K562 (cell line): ENCODE results near the gene ETV4. TPM values are rescaled to one million over a fixed set of nuclear protein-coding genes. Genes with fewer than 3 reads are reported as not detected.
A peak's percentile ranks its signal among the peaks of the same experiment; 100 is the strongest.

Experiments used
- ATAC-seq: fragments of 200-7000 bp; cut with Tn5 transposase; 3 replicates; pipeline ENCODE4 v1.9.1; 2020; ENCODE audit warnings: moderate library complexity
- BruUV-seq: library from RNA; stranded (reverse); fragments of 400-500 nt; replicated peaks from 2 replicates; lab custom pipeline; 2021; lab: Mats Ljungman, UMichigan
- CTCF ChIA-PET: fragments of 300-600 bp; formaldehyde crosslinking; extraction: SDS; loops from one replicate; lab custom pipeline; 2021; ENCODE audit warnings: low intra/inter-chr PET ratio; lab: Yijun Ruan, JAX
- POLR2A ChIA-PET: fragments of 300-600, 350-650 bp; sonication (Branson Sonifier 250); formaldehyde crosslinking; extraction: SDS; loops from one replicate; lab custom pipeline; 2021; ENCODE audit warnings: antibody characterized with exemption, inconsistent platforms; lab: Yijun Ruan, JAX
- DNase-seq, 4 experiments: peaks; one replicate each; pipeline versions ENCODE4 v3.0.0 to v3.0.0-alpha.2; 2011 to 2018; ENCODE audit warnings: low spot score in 3 of 4, mixed read lengths in 3 of 4; ENCODE audit errors: extremely low read depth in 1 of 4
- FAIRE-seq: peaks from 2 replicates; lab custom pipeline; 2011; peaks lifted over from hg19 to GRCh38; lab: Jason Lieb, UNC
- H2AFZ ChIP-seq: 2 replicates; pipeline ENCODE4 v1.6.0; 2011; ENCODE audit warnings: low read depth, low read length, control low read depth, inconsistent platforms
- H3K27ac ChIP-seq: fragments of 200-600 bp; 3 replicates; pipeline ENCODE4 v1.8.0; 2011; ENCODE audit warnings: low read depth, mild to moderate bottlenecking, control low read depth, inconsistent platforms, low read length, moderate library complexity, mixed read lengths; ENCODE audit errors: extremely low read depth
- H3K27me3 ChIP-seq, 2 experiments: fragments of 300-600 bp in 1 of 2; 2 replicates in 1 of 2; 3 replicates in 1 of 2; pipeline versions ENCODE4 v1.6.0 to v1.8.0; 2011; ENCODE audit warnings: inconsistent platforms in 2 of 2, low read length in 2 of 2, mild to moderate bottlenecking in 1 of 2, mixed read lengths in 1 of 2, moderate library complexity in 1 of 2; ENCODE audit not compliant: control insufficient read depth in 2 of 2, insufficient read depth in 2 of 2
- H3K36me3 ChIP-seq: fragments of 300-600 bp; 3 replicates; pipeline ENCODE4 v1.8.0; 2011; ENCODE audit warnings: mild to moderate bottlenecking, low read length, inconsistent platforms; ENCODE audit not compliant: control insufficient read depth, insufficient read depth
- H3K4me1 ChIP-seq, 2 experiments: fragments of 200-600 bp in 1 of 2; replicated peaks in 1 of 2; 2 replicates in 1 of 2; 3 replicates in 1 of 2; pipeline versions ENCODE4 v1.5.1 to v1.8.0; 2011; ENCODE audit warnings: inconsistent platforms in 2 of 2, low read length in 2 of 2, mild to moderate bottlenecking in 1 of 2, mixed read lengths in 1 of 2, moderate library complexity in 1 of 2; ENCODE audit not compliant: control insufficient read depth in 2 of 2, insufficient read depth in 2 of 2
- H3K4me2 ChIP-seq: 2 replicates; pipeline ENCODE4 v1.6.1; 2011; ENCODE audit warnings: low read length, control low read depth, inconsistent platforms, mixed read lengths; ENCODE audit not compliant: insufficient read depth
- H3K4me3 ChIP-seq: fragments of 200-600 bp; sonication (generic), shearing (Covaris generic); 2 replicates; pipeline ENCODE4 v1.5.1; 2016; ENCODE audit warnings: control low read depth, inconsistent platforms
- H3K79me2 ChIP-seq: fragments of 200-600 bp; 3 replicates; pipeline ENCODE4 v1.8.0; 2011; ENCODE audit warnings: low read length, inconsistent platforms; ENCODE audit not compliant: control insufficient read depth, insufficient read depth
- H3K9ac ChIP-seq, 2 experiments: 2 replicates each; pipeline versions ENCODE4 v1.6.0 to v1.6.1; 2011; ENCODE audit warnings: low read depth in 2 of 2, low read length in 2 of 2, control low read depth in 1 of 2, inconsistent platforms in 1 of 2, mild to moderate bottlenecking in 1 of 2, mixed read lengths in 1 of 2; ENCODE audit not compliant: insufficient read depth in 1 of 2
- H3K9me1 ChIP-seq: one replicate; pipeline ENCODE4 v1.6.0; 2011; ENCODE audit warnings: inconsistent platforms, mild to moderate bottlenecking, low read length, moderate library complexity; ENCODE audit not compliant: control insufficient read depth, insufficient read depth
- H3K9me3 ChIP-seq: replicated peaks from 2 replicates; pipeline ENCODE4 v1.5.1; 2011; ENCODE audit warnings: low read depth, low read length, inconsistent platforms; ENCODE audit not compliant: control insufficient read depth, insufficient read depth
- H4K20me1 ChIP-seq: replicated peaks from 2 replicates; pipeline ENCODE4 v1.6.1; 2011; ENCODE audit warnings: low read length, inconsistent platforms, mixed read lengths; ENCODE audit not compliant: control insufficient read depth, insufficient read depth
- ATF3 ChIP-seq, 2 experiments: fragments of 450-650 bp in 1 of 2; sonication (generic) in 1 of 2; formaldehyde crosslinking in 1 of 2; IDR thresholded peaks in 1 of 2; conservative IDR thresholded peaks in 1 of 2; 2 replicates each; pipeline versions ENCODE4 v1.6.1 to v1.8.1; 2016 to 2023; ENCODE audit warnings: mild to moderate bottlenecking in 2 of 2, moderate library complexity in 2 of 2, inconsistent platforms in 1 of 2, missing genetic modification reagents in 1 of 2
- CCAR2 ChIP-seq: fragments of 200-400 bp; formaldehyde crosslinking; IDR thresholded peaks from 2 replicates; pipeline ENCODE4 v1.6.1; 2017; ENCODE audit warnings: mild to moderate bottlenecking, low read depth, low read length
- E2F4 ChIP-seq: sonication (generic); formaldehyde crosslinking; IDR thresholded peaks from 2 replicates; pipeline ENCODE4 v1.8.0; 2022; ENCODE audit warnings: mild to moderate bottlenecking, low read depth, missing genetic modification reagents
- ELF1 ChIP-seq: fragments of 200-800 bp; sonication (Bioruptor generic); IDR thresholded peaks from 2 replicates; pipeline ENCODE4 v1.6.1; 2016; ENCODE audit warnings: missing genetic modification characterization, missing compliant biosample characterization
- ETS2 ChIP-seq: IDR thresholded peaks from 2 replicates; pipeline ENCODE4 v1.6.1; 2016; ENCODE audit warnings: borderline replicate concordance, missing genetic modification characterization, mild to moderate bottlenecking, moderate library complexity, missing compliant biosample characterization; ENCODE audit not compliant: poor library complexity, severe bottlenecking
- JUND ChIP-seq, 2 experiments: IDR thresholded peaks; 2 replicates in 1 of 2; 3 replicates in 1 of 2; pipeline ENCODE4 v1.6.1; 2011; ENCODE audit warnings: borderline replicate concordance in 2 of 2, low read depth in 2 of 2, low read length in 2 of 2, improper control_type of control experiment in 1 of 2, missing biosample characterization in 1 of 2, missing genetic modification characterization in 1 of 2, missing genetic modification reagents in 1 of 2
- NFXL1 ChIP-seq: fragments of 450-650 bp; formaldehyde crosslinking; IDR thresholded peaks from 2 replicates; pipeline ENCODE4 v1.4.0; 2021; ENCODE audit warnings: mild to moderate bottlenecking
- NR2C2 ChIP-seq, 2 experiments: fragments of 200-800 bp in 1 of 2; sonication (Bioruptor generic) in 1 of 2; sonication (generic) in 1 of 2; formaldehyde crosslinking in 1 of 2; IDR thresholded peaks; 2 replicates each; pipeline versions ENCODE4 v1.6.1 to v1.8.0; 2016 to 2022; ENCODE audit warnings: mild to moderate bottlenecking in 1 of 2, missing compliant biosample characterization in 1 of 2, missing genetic modification characterization in 1 of 2, missing genetic modification reagents in 1 of 2
- PHF8 ChIP-seq: fragments of 200-600 bp; sonication (generic); IDR thresholded peaks from 2 replicates; pipeline ENCODE4 v1.6.1; 2012; ENCODE audit warnings: mixed run types, mild to moderate bottlenecking, inconsistent platforms, low read length, moderate library complexity, borderline replicate concordance
- PHTF2 ChIP-seq: fragments of 250-450 bp; sonication (Bioruptor Pico); IDR thresholded peaks from 2 replicates; pipeline ENCODE4 v1.5.0; 2021; ENCODE audit warnings: mild to moderate bottlenecking
- PKNOX1 ChIP-seq: fragments of 450-650 bp; IDR thresholded peaks from 2 replicates; pipeline ENCODE4 v1.6.1; 2016
- POLR2AphosphoS5 ChIP-seq: IDR thresholded peaks from 2 replicates; pipeline ENCODE4 v1.6.1; 2011; ENCODE audit warnings: mild to moderate bottlenecking, low read depth, low read length, moderate library complexity; ENCODE audit not compliant: control insufficient read depth, insufficient read depth
- POLR2B ChIP-seq: fragments of 450-650 bp; IDR thresholded peaks from 2 replicates; pipeline ENCODE4 v1.6.1; 2018; ENCODE audit warnings: low read depth; ENCODE audit not compliant: partially characterized antibody
- POLR3G ChIP-seq: IDR thresholded peaks from 2 replicates; pipeline ENCODE4 v1.6.1; 2011; ENCODE audit not compliant: insufficient read length, insufficient replicate concordance; ENCODE audit errors: extremely low read depth
- PRMT5 ChIP-seq: sonication (generic); formaldehyde crosslinking; IDR thresholded peaks from 2 replicates; pipeline ENCODE4 v1.5.0; 2020; ENCODE audit warnings: missing genetic modification reagents
- RFX5 ChIP-seq: IDR thresholded peaks from 2 replicates; pipeline ENCODE4 v1.6.1; 2011; ENCODE audit warnings: low read depth, mild to moderate bottlenecking, improper control_type of control experiment, low read length
- STAG1 ChIP-seq: sonication (generic); formaldehyde crosslinking; IDR thresholded peaks from 2 replicates; pipeline ENCODE4 v1.5.0; 2020; ENCODE audit warnings: missing genetic modification reagents, borderline replicate concordance
- ZC3H11A ChIP-seq: IDR thresholded peaks from 2 replicates; pipeline ENCODE4 v1.6.1; 2012; ENCODE audit warnings: low read depth, low read length, improper control_type of control experiment
- ZNF24 ChIP-seq: fragments of 450-650 bp; IDR thresholded peaks from 2 replicates; pipeline ENCODE4 v1.6.1; 2016
- ZNF408 ChIP-seq: fragments of 250-450 bp; sonication (Bioruptor Pico); IDR thresholded peaks from 2 replicates; pipeline ENCODE4 v1.4.0; 2020; ENCODE audit warnings: low read depth, mild to moderate bottlenecking, moderate library complexity
- WGBS: fragments of 100-300 bp; shearing (Covaris generic); methylation state at CpG from one replicate; pipeline ENCODE4 v1.1.6; 2016; ENCODE audit warnings: low coverage, mixed read lengths; ENCODE audit not compliant: insufficient coverage; ENCODE audit errors: missing lambda C conversion rate; 5-methylcytosine and 5-hydroxymethylcytosine counted together
- in situ Hi-C: fragments of 300-500 bp; cut with MboI; formaldehyde crosslinking; loops from 4 replicates; pipeline ENCODE4 v1.15.0; 2018; ENCODE audit warnings: inconsistent platforms, mixed read lengths
- intact Hi-C: fragments of 100-400 bp; cut with micrococcal nuclease; formaldehyde crosslinking; loops from 2 replicates; pipeline ENCODE4 v1.14.2; 2022
- polyA plus RNA-seq, 8 experiments: library from polyadenylated mRNA; depleted of rRNA in 4 of 8; stranded (reverse) in 5 of 8; unstranded in 3 of 8; fragments of >200 nt; fragmentation: Nextera tagmentation in 2 of 8; fragmentation: Illumina TruSeq in 1 of 8; extraction: Ambion mirVana in 2 of 8; extraction: Trizol in 1 of 8; gene quantifications; 2 replicates each; pipeline versions ENCODE4 v1.2.1 to v1.2.3, GENCODE V29; 2011 to 2014; ENCODE audit warnings: inconsistent platforms in 1 of 8, missing spikeins in 1 of 8
- total RNA-seq, 7 experiments: library from RNA; depleted of rRNA in 6 of 7; stranded (reverse); fragments of >200 nt in 6 of 7; fragmentation: Illumina TruSeq in 2 of 7; extraction: Trizol in 2 of 7; gene quantifications; 2 replicates each; pipeline versions ENCODE4 v1.2.1 to v1.2.3, GENCODE V29; 2011 to 2021; ENCODE audit warnings: low replicate concordance in 1 of 7

The ETV4 gene
- total and polyA plus RNA-seq, 9 of the 15 experiments (the other 6 are each of a cell fraction or from before 2014, with no cell fraction given), result 5.5 to 66.3 (median 28.2) TPM

- intact Hi-C loops, result no loop called here
- no peaks in the 10 kb centered on the region for H3K9me3 ChIP-seq
- no peak overlapping the region for H3K4me2 ChIP-seq
- DNase-seq (peak in 1 of 4 experiments; percentile 46), ATAC-seq (no peak), FAIRE-seq (no peak)
- CTCF ChIA-PET, result no interaction called here
- H3K9ac ChIP-seq, result no peak overlapping the region
- H3K27ac ChIP-seq, result no peak overlapping the region
- H2AFZ ChIP-seq, result no peak overlapping the region
- peaks cover 53% of the 10 kb centered on the region for H3K36me3 ChIP-seq
- 59% methylated on average over 7 of the region's 8 CpGs for WGBS
- no peaks in the 10 kb centered on the region for H3K79me2 ChIP-seq
- no peak overlapping the region for H3K4me3 ChIP-seq
- peaks cover 25 to 45% of the 10 kb centered on the region in 2 experiments for H3K4me1 ChIP-seq
- POLR2A ChIA-PET, result interaction anchor here (0.7 to 2.2 kb wide), 2 partner anchors 15 to 19 kb away, joined by 3 to 7 read pairs; partner anchors contain the start of gene ETV4
- peaks cover 5% of the 10 kb centered on the region for H3K9me1 ChIP-seq
- no peaks in the 10 kb centered on the region for H4K20me1 ChIP-seq
- in situ Hi-C loops, result no loop called here
- H3K27me3 ChIP-seq, result no peaks in the 10 kb centered on the region
- BruUV-seq, result no TSS peak
- no peak for TF ChIP-seq ZNF408
- no peak for TF ChIP-seq PRMT5
- no peak for TF ChIP-seq PHF8
- TF ChIP-seq E2F4, result no peak
- no peak for TF ChIP-seq ZNF24
- no peak for TF ChIP-seq POLR3G
- no peak for TF ChIP-seq PKNOX1
- TF ChIP-seq NR2C2 (CRISPR knock-in tag; IDR thresholded peaks at IDR 0.05), result no peak
- TF ChIP-seq NR2C2 (tag; IDR thresholded peaks at IDR 0.05), result no peak
- TF ChIP-seq NFXL1 (CRISPR knock-in tag), result no peak
- TF ChIP-seq JUND (IDR thresholded peaks at IDR 0.05; ENCODE audit: borderline replicate concordance, low read depth, low read length), result peak; percentile 78
- no peak; the same call in 2 of the 3 replicates for TF ChIP-seq JUND (tag; IDR thresholded peaks at IDR 0.05; ENCODE audit: borderline replicate concordance, low read depth, low read length)
- no peak for TF ChIP-seq PHTF2 (CRISPR knock-in tag)
- TF ChIP-seq ELF1 (tag), result no peak
- peak; percentile 70 for TF ChIP-seq ATF3 (IDR thresholded peaks at IDR 0.05)
- TF ChIP-seq ATF3 (CRISPR knock-in tag; conservative IDR thresholded peaks at IDR 0.05), result no peak
- TF ChIP-seq CCAR2, result no peak
- no peak for TF ChIP-seq POLR2B
- TF ChIP-seq ZC3H11A, result no peak
- TF ChIP-seq STAG1 (CRISPR knock-in tag), result no peak
- TF ChIP-seq ETS2 (tag), result no peak
- no peak for TF ChIP-seq RFX5
- TF ChIP-seq POLR2AphosphoS5, result no peak
These were observed 14.2 kb downstream of the ETV4 start for GRCh38 chr17:43531955-43532354.
